Gastroesophageal sphincter (tissue), 4 donors: ENCODE results near the gene RFPL4A. TPM values are rescaled to one million over a fixed set of nuclear protein-coding genes. Genes with fewer than 3 reads are reported as not detected.
"Not testable (repeated sequence)": the region's sequence is repeated elsewhere in the genome, so short reads cannot be mapped to it uniquely, and the experiment has no call there.

Experiments used
- ATAC-seq: fragments of 150-250 bp; one replicate; pipeline ENCODE4 v1.9.1; 2016; ENCODE audit warnings: mild to moderate bottlenecking, moderate library complexity
- H3K27ac ChIP-seq, 4 donors: fragments of 200-600 bp; sonication (generic) in 3 of 4; 1 replicate in 3 of 4; 2 replicates in 1 of 4; pipeline ENCODE4 v1.5.1; 2016 to 2019
- H3K27me3 ChIP-seq: fragments of 200-600 bp; sonication (generic); one replicate; pipeline ENCODE4 v1.5.1; 2019
- H3K36me3 ChIP-seq, 2 donors: fragments of 200-600 bp; sonication (generic); one replicate each; pipeline ENCODE4 v1.5.1; 2019; ENCODE audit warnings: control low read depth in 1 of 2
- H3K4me1 ChIP-seq, 3 donors: fragments of 200-600 bp; sonication (generic); 1 replicate in 2 of 3; 2 replicates in 1 of 3; pipeline ENCODE4 v1.5.1; 2016 to 2019; ENCODE audit warnings: control low read depth in 2 of 3
- H3K4me3 ChIP-seq, 2 donors: fragments of 200-600 bp; sonication (generic); one replicate each; pipeline ENCODE4 v1.5.1; 2019; ENCODE audit warnings: mild to moderate bottlenecking in 1 of 2, moderate library complexity in 1 of 2
- H3K9me3 ChIP-seq, 3 donors: fragments of 200-600 bp; sonication (generic); one replicate each; pipeline ENCODE4 v1.5.1; 2017 to 2019; ENCODE audit warnings: control low read depth in 2 of 3
- CTCF ChIP-seq, 4 experiments: fragments of 200-600 bp in 2 of 4; fragments of 450-650 bp in 2 of 4; sonication (generic) in 1 of 4; IDR thresholded peaks; one replicate each; pipeline ENCODE4 v1.5.1; 2017 to 2019; ENCODE audit warnings: antibody characterized with exemption in 4 of 4, mild to moderate bottlenecking in 2 of 4, moderate library complexity in 2 of 4
- EP300 ChIP-seq: sonication (generic); formaldehyde crosslinking; IDR thresholded peaks from one replicate; pipeline ENCODE4 v1.6.1; 2017; ENCODE audit warnings: antibody characterized with exemption, mild to moderate bottlenecking
- POLR2A ChIP-seq, 2 donors: fragments of 450-650 bp; IDR thresholded peaks; one replicate each; pipeline ENCODE4 v1.6.1; 2017; ENCODE audit warnings: antibody characterized with exemption in 2 of 2, mild to moderate bottlenecking in 2 of 2, moderate library complexity in 1 of 2
- POLR2AphosphoS5 ChIP-seq: sonication (generic); formaldehyde crosslinking; IDR thresholded peaks from one replicate; pipeline ENCODE4 v1.6.1; 2017; ENCODE audit warnings: antibody characterized with exemption
- WGBS, 2 donors: methylation state at CpG; one replicate each; pipeline ENCODE4 v1.1.5; 2018; ENCODE audit warnings: low coverage in 1 of 2; 5-methylcytosine and 5-hydroxymethylcytosine counted together
- total RNA-seq, 4 donors: library from RNA; depleted of rRNA; stranded (reverse); fragments of >200 nt; gene quantifications; one replicate each; pipeline ENCODE4 v1.1.0, GENCODE V29; 2016

The RFPL4A gene
- total RNA-seq, 4 donors from 2014 or later = not detected

- Histone ChIP-seq H3K4me3 (no peak overlapping the region), H3K4me1 (no peaks in the 10 kb centered on the region), H3K36me3 (no peaks in the 10 kb centered on the region), H3K27ac (no peak overlapping the region), H3K27me3 (peaks cover 58% of the 10 kb centered on the region), H3K9me3 (peaks cover 0 to 18% (median 0%) of the 10 kb centered on the region in 3 donors)
- TF ChIP-seq POLR2AphosphoS5 = no peak
- TF ChIP-seq CTCF (IDR thresholded peaks at IDR 0.05) = no peak
- TF ChIP-seq EP300 = no peak
- TF ChIP-seq POLR2A (IDR thresholded peaks at IDR 0.05) = no peak
- ATAC-seq = no peak
- WGBS, 2 donors = 56 to 58% methylated on average over 4 to 5 of the region's 5 CpGs
Observed at GRCh38 chr19:55720214-55720746, 38.6 kb upstream of the RFPL4A start.

GRCh38 chr19:55720801-55721200 is 38.1 kb upstream of the RFPL4A start:
- peaks cover 59% of the 10 kb centered on the region for H3K27me3 ChIP-seq
- H3K9me3 ChIP-seq = peaks cover 0 to 18% (median 0%) of the 10 kb centered on the region in 3 donors
- no peaks in the 10 kb centered on the region for H3K36me3 ChIP-seq
- 80 to 93% methylated on average over 3 of the region's 3 CpGs for WGBS, 2 donors
- H3K4me3 ChIP-seq = no peak overlapping the region
- H3K27ac ChIP-seq = no peak overlapping the region
- no peaks in the 10 kb centered on the region for H3K4me1 ChIP-seq
- no peak for ATAC-seq
- TF ChIP-seq EP300 = no peak
- no peak for TF ChIP-seq CTCF (IDR thresholded peaks at IDR 0.05)
- TF ChIP-seq POLR2A (IDR thresholded peaks at IDR 0.05) = no peak

- Histone ChIP-seq H3K27me3 (peaks cover 43% of the 10 kb centered on the region), H3K4me1 (no peaks in the 10 kb centered on the region), H3K4me3 (no peak overlapping the region), H3K36me3 (no peaks in the 10 kb centered on the region), H3K9me3 (peaks cover 0 to 18% (median 0%) of the 10 kb centered on the region in 3 donors), H3K27ac (no peak overlapping the region)
- TF ChIP-seq CTCF (IDR thresholded peaks at IDR 0.05) = no peak
- no peak for ATAC-seq
- WGBS, 2 donors = 81 to 91% methylated on average over 5 to 8 of the region's 8 CpGs
Observed at GRCh38 chr19:55723491-55723890, 35.4 kb upstream of the RFPL4A start.

- H3K27ac ChIP-seq, ATAC-seq, H3K4me1 ChIP-seq, H3K36me3 ChIP-seq, H3K4me3 ChIP-seq, H3K9me3 ChIP-seq, H3K27me3 ChIP-seq: not testable (repeated sequence)
- 72% methylated on average over 2 of the region's 2 CpGs for WGBS, 2 donors
Observed at GRCh38 chr19:55730378-55730777, 28.5 kb upstream of the RFPL4A start.

GRCh38 chr19:55738302-55738701 is 20.6 kb upstream of the RFPL4A start, which contains the start of gene NLRP9:
NLRP9 (minus strand) TSS chr19:55738402; CDS start chr19:55738374, 28 bp downstream.
- Histone ChIP-seq H3K9me3 (no peaks in the 10 kb centered on the region), H3K36me3 (no peaks in the 10 kb centered on the region), H3K27me3 (peaks cover 24% of the 10 kb centered on the region), H3K4me1 (no peaks in the 10 kb centered on the region), H3K27ac (no peak within 1 kb of the TSS), H3K4me3 (no peak within 1 kb of the TSS)
- TF ChIP-seq POLR2AphosphoS5 = no peak
- no peak for TF ChIP-seq EP300
- no peak for TF ChIP-seq POLR2A (IDR thresholded peaks at IDR 0.05)
- no peak for TF ChIP-seq CTCF (IDR thresholded peaks at IDR 0.05)
- ATAC-seq = no peak
- 82 to 90% methylated on average over 1 to 2 of the region's 3 CpGs for WGBS, 2 donors
